ENCODE results near the gene AGAP2. TPM values are rescaled to one million over a fixed set of nuclear protein-coding genes. Genes with fewer than 3 reads are reported as not detected.

AGAP2 gene
- total and polyA plus RNA-seq, 2 of the 8 experiments (the other 6 are each of a cell fraction or from before 2014, with no cell fraction given) = 1.5 TPM

GRCh38 chr12:57707250-57707649, 31.3 kb downstream of the AGAP2 start (continued):
- TF ChIP-seq CHD7 (IDR thresholded peaks at IDR 0.05; ENCODE audit: insufficient replicate concordance, low read length) = no peak
- no peak for TF ChIP-seq SAP30 (IDR thresholded peaks at IDR 0.05; ENCODE audit: insufficient read depth, insufficient replicate concordance, low read length)
- no peak for TF ChIP-seq CHD2 (IDR thresholded peaks at IDR 0.05; ENCODE audit: low read length)
- TF ChIP-seq ATF3 (IDR thresholded peaks at IDR 0.05; ENCODE audit: insufficient read depth, low read depth, low read length) = no peak
- no peak for TF ChIP-seq RNF2 (IDR thresholded peaks at IDR 0.05; ENCODE audit: borderline replicate concordance, low read depth, low read length, missing control alignments, poor library complexity, severe bottlenecking)
- no peak for TF ChIP-seq GTF2F1 (IDR thresholded peaks at IDR 0.05; ENCODE audit: borderline replicate concordance, low read depth, low read length)
